Posterior cingulate gyrus (tissue), 11 donors: ENCODE data around the gene SLC38A4.

Source experiments
- DNase-seq, 10 donors: peaks; one replicate each; pipeline versions ENCODE4 v3.0.0 to v3.0.0-alpha.2; 2020 to 2021; ENCODE audit warnings: mixed read lengths in 3 of 10
- intact Hi-C: fragments of 100-400 bp; cut with DNase I; formaldehyde crosslinking; loops from one replicate; pipeline ENCODE4 v1.15.1; 2023

Gene SLC38A4

DNA sequence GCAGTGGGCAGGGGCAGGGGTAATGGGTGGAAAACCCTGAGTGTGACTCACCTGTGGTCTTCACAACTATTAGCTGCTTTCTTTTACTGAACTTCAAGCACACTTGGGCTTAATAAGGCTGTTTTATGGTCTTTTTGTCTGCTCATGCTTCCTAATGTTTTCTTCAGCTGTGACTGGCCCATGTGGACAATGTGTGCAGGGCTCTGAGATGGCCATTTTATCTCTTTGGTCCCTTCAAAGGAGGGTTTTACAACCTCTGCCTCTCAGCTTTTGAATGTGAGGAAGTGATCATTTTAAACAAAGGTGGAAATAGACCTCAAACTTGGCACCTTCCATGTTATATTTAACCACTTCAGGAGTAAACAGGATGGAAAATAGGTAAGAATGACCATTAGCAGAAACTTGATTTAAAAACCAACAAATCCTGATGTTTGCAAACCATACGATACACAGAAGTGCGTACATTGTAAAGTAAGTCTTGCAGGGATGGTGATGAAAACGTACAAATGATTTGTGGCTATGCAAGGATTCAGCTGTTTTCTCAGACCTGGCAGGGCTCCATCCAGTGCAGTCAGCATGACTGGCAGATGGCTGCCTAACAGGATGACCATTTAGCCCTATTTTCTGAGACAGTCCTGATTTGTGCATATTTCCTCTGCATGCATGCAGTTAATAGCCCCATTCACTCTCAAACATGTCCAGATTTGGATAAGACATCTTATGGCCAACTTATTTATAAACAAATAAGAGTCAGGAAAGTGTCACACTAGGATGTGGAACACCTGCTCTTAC lies 103.2 kb downstream of the SLC38A4 start:
- intact Hi-C loops = no loop called here
- DNase-seq = no peak

DNA sequence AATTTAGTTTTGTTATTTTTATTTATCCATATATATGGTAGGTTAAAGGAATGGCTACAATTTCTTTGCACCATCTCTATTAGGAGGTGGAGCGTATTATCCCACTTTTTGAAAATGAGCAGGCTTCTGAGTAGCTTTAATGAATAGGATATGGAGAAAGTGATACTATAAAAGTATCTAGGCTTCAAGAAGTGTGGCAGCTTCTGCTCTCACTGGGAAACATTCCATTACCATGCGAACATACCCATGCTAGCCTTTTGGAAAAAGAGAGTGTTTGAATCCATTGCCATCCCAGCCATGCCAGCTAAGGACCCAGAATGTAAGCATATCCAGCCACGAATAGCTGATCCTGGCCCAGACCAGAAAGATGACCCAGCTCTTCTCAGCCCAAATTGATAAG lies 107.3 kb downstream of the SLC38A4 start:
- no peak for DNase-seq
- intact Hi-C loops = no loop called here

- DNase-seq = no peak
- intact Hi-C loops = no loop called here
These were observed 107.9 kb downstream of the SLC38A4 start for GRCh38 chr12:46717868-46718267.

GRCh38 chr12:46717159-46717558 lies 108.6 kb downstream of the SLC38A4 start:
- intact Hi-C loops = no loop called here
- no peak for DNase-seq
